Measurements from ENCODE around the gene MINPP1.

DNA sequence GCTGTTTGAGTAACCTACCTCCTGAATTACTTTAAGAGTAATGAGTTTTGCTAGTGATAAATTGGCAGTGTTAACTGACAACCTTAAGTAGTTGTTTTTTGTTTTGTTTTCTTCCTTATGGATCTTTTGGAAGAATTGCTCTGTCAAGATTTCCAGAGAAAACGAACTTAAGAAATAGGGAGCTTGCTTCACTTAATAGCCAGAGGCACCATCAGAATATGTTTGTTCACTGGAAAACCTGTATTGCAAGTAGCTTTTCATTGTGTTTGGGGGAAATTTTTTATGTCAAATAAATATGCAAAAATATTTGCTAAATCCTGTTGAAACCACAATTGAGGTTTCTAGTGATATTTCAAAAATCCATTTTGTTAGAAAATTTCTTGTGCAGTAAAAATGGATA lies 89.5 kb downstream of the MINPP1 start:
- no peak for TF ChIP-seq RAD21 (IDR thresholded peaks at IDR 0.05)
- TF ChIP-seq, protein P1, sequence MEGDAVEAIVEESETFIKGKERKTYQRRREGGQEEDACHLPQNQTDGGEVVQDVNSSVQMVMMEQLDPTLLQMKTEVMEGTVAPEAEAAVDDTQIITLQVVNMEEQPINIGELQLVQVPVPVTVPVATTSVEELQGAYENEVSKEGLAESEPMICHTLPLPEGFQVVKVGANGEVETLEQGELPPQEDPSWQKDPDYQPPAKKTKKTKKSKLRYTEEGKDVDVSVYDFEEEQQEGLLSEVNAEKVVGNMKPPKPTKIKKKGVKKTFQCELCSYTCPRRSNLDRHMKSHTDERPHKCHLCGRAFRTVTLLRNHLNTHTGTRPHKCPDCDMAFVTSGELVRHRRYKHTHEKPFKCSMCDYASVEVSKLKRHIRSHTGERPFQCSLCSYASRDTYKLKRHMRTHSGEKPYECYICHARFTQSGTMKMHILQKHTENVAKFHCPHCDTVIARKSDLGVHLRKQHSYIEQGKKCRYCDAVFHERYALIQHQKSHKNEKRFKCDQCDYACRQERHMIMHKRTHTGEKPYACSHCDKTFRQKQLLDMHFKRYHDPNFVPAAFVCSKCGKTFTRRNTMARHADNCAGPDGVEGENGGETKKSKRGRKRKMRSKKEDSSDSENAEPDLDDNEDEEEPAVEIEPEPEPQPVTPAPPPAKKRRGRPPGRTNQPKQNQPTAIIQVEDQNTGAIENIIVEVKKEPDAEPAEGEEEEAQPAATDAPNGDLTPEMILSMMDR (IDR thresholded peaks at IDR 0.05; ENCODE audit: low read depth, low read length, missing input control): no peak
- TF ChIP-seq, protein P2, sequence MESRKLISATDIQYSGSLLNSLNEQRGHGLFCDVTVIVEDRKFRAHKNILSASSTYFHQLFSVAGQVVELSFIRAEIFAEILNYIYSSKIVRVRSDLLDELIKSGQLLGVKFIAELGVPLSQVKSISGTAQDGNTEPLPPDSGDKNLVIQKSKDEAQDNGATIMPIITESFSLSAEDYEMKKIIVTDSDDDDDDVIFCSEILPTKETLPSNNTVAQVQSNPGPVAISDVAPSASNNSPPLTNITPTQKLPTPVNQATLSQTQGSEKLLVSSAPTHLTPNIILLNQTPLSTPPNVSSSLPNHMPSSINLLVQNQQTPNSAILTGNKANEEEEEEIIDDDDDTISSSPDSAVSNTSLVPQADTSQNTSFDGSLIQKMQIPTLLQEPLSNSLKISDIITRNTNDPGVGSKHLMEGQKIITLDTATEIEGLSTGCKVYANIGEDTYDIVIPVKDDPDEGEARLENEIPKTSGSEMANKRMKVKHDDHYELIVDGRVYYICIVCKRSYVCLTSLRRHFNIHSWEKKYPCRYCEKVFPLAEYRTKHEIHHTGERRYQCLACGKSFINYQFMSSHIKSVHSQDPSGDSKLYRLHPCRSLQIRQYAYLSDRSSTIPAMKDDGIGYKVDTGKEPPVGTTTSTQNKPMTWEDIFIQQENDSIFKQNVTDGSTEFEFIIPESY (IDR thresholded peaks at IDR 0.05): no peak
- TF ChIP-seq YY1 (IDR thresholded peaks at IDR 0.05): no peak
- TF ChIP-seq, protein P3, sequence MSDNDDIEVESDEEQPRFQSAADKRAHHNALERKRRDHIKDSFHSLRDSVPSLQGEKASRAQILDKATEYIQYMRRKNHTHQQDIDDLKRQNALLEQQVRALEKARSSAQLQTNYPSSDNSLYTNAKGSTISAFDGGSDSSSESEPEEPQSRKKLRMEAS (IDR thresholded peaks at IDR 0.05): no peak

Measured in liver (tissue), 3 donors.